Gastroesophageal sphincter (tissue), 3 donors: ENCODE data around the gene SHISAL2A.

ENCODE experiments used
- EP300 ChIP-seq: sonication (generic); formaldehyde crosslinking; IDR thresholded peaks from one replicate; pipeline ENCODE4 v1.6.1; 2017; ENCODE audit warnings: antibody characterized with exemption, mild to moderate bottlenecking
- POLR2A ChIP-seq, 2 donors: fragments of 450-650 bp; IDR thresholded peaks; one replicate each; pipeline ENCODE4 v1.6.1; 2017; ENCODE audit warnings: antibody characterized with exemption in 2 of 2, mild to moderate bottlenecking in 2 of 2, moderate library complexity in 1 of 2
- POLR2AphosphoS5 ChIP-seq: sonication (generic); formaldehyde crosslinking; IDR thresholded peaks from one replicate; pipeline ENCODE4 v1.6.1; 2017; ENCODE audit warnings: antibody characterized with exemption
- TF ChIP-seq, protein P1 (sequence below), 4 experiments: fragments of 200-600 bp in 2 of 4; fragments of 450-650 bp in 2 of 4; sonication (generic) in 1 of 4; IDR thresholded peaks; one replicate each; pipeline ENCODE4 v1.5.1; 2017 to 2019; ENCODE audit warnings: antibody characterized with exemption in 4 of 4, mild to moderate bottlenecking in 2 of 4, moderate library complexity in 2 of 4

GRCh38 chr1:52604063-52604770 lies 28.8 kb upstream of the SHISAL2A start:
- TF ChIP-seq POLR2A (IDR thresholded peaks at IDR 0.05) (no peak), POLR2AphosphoS5 (no peak), EP300 (no peak)
- TF ChIP-seq, protein P1, sequence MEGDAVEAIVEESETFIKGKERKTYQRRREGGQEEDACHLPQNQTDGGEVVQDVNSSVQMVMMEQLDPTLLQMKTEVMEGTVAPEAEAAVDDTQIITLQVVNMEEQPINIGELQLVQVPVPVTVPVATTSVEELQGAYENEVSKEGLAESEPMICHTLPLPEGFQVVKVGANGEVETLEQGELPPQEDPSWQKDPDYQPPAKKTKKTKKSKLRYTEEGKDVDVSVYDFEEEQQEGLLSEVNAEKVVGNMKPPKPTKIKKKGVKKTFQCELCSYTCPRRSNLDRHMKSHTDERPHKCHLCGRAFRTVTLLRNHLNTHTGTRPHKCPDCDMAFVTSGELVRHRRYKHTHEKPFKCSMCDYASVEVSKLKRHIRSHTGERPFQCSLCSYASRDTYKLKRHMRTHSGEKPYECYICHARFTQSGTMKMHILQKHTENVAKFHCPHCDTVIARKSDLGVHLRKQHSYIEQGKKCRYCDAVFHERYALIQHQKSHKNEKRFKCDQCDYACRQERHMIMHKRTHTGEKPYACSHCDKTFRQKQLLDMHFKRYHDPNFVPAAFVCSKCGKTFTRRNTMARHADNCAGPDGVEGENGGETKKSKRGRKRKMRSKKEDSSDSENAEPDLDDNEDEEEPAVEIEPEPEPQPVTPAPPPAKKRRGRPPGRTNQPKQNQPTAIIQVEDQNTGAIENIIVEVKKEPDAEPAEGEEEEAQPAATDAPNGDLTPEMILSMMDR (IDR thresholded peaks at IDR 0.05) = no peak
